Dermis microvascular lymphatic vessel endothelial cell (primary cell): ENCODE data around the gene EFCAB6. TPM values are rescaled to one million over a fixed set of nuclear protein-coding genes. Genes with fewer than 3 reads are reported as not detected.

Source experiments
- DNase-seq, 2 donors: peaks; one replicate each; pipeline versions ENCODE4 v3.0.0 to v3.0.0-alpha.2; 2010; ENCODE audit warnings: low read depth in 2 of 2
- total RNA-seq: library from RNA; depleted of rRNA; stranded (reverse); fragments of >200 nt; gene quantifications from 2 replicates; pipeline ENCODE4 v1.2.1, GENCODE V29; 2014

The EFCAB6 gene
- total RNA-seq, 1 donor from 2014 or later = 0.13 TPM

GRCh38 chr22:43554694-43555365, 257.3 kb downstream of the EFCAB6 start:
- DNase-seq = no peak

- no peak for DNase-seq
These were observed 257.9 kb downstream of the EFCAB6 start for GRCh38 chr22:43554259-43554636.

GRCh38 chr22:43553451-43554258, 258.4 kb downstream of the EFCAB6 start:
- no peak for DNase-seq

- no peak for DNase-seq
These were observed 261.4 kb downstream of the EFCAB6 start for GRCh38 chr22:43550672-43551071.

GRCh38 chr22:43550024-43550620, 262.0 kb downstream of the EFCAB6 start:
- no peak for DNase-seq

- DNase-seq = no peak
These were observed 265.9 kb downstream of the EFCAB6 start for GRCh38 chr22:43546186-43546585.

- no peak for DNase-seq
These were observed 267.8 kb downstream of the EFCAB6 start for GRCh38 chr22:43544289-43544673.

- no peak for DNase-seq
These were observed 268.4 kb downstream of the EFCAB6 start for GRCh38 chr22:43543522-43544288.

- no peak for DNase-seq
These were observed 269.2 kb downstream of the EFCAB6 start for GRCh38 chr22:43542681-43543521.

- DNase-seq = no peak
These were observed 270.4 kb downstream of the EFCAB6 start for GRCh38 chr22:43541462-43542407.

GRCh38 chr22:43541022-43541421, 271.1 kb downstream of the EFCAB6 start:
- DNase-seq = no peak

- no peak for DNase-seq
These were observed 271.6 kb downstream of the EFCAB6 start for GRCh38 chr22:43540529-43540923.

GRCh38 chr22:43539572-43540528, 272.3 kb downstream of the EFCAB6 start:
- DNase-seq = no peak

GRCh38 chr22:43537019-43537585, 275.0 kb downstream of the EFCAB6 start:
- no peak for DNase-seq

GRCh38 chr22:43535741-43536140, 276.4 kb downstream of the EFCAB6 start:
- no peak for DNase-seq

- DNase-seq = no peak
These were observed 276.8 kb downstream of the EFCAB6 start for GRCh38 chr22:43535336-43535735.

GRCh38 chr22:43534916-43535315, 277.2 kb downstream of the EFCAB6 start:
- no peak for DNase-seq
